SIG-M5 treated with dmso at 0.1 percent for 504 hours (cell line): ENCODE data around the gene NAPSA.

ENCODE experiments used
- DNase-seq: peaks from one replicate; lab custom pipeline; 2025; ENCODE audit not compliant: unreplicated experiment; lab: John Stamatoyannopoulos, UW

NAPSA gene

DNA sequence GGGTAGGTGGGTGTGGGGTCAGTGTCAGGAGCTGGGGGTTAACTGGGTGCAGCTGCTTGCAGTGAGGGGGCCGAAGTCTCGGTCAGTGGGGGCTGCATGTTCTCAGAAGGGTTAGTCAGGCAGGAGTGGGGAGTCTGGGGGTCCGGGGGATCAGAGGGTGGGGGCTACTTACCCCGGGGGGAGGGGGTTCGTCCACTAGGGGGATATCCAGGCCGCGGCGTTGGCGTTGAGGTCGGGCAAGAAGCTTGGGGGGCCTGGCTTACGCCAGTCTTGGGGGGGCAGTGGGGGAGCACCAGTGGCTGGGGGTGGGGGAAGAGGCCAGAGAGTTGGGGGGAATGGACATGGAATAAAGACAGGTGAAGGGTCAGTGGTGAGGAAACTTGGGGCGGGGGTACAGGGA is 45.4 kb downstream of the NAPSA start:
- no peak for DNase-seq

- no peak for DNase-seq
Measured at GRCh38 chr19:50319156-50319555, 46.3 kb downstream of the NAPSA start.

GRCh38 chr19:50318438-50318837 is 47.0 kb downstream of the NAPSA start:
- DNase-seq = no peak

- DNase-seq = no peak
Measured at GRCh38 chr19:50317115-50317514, 48.3 kb downstream of the NAPSA start.

DNA sequence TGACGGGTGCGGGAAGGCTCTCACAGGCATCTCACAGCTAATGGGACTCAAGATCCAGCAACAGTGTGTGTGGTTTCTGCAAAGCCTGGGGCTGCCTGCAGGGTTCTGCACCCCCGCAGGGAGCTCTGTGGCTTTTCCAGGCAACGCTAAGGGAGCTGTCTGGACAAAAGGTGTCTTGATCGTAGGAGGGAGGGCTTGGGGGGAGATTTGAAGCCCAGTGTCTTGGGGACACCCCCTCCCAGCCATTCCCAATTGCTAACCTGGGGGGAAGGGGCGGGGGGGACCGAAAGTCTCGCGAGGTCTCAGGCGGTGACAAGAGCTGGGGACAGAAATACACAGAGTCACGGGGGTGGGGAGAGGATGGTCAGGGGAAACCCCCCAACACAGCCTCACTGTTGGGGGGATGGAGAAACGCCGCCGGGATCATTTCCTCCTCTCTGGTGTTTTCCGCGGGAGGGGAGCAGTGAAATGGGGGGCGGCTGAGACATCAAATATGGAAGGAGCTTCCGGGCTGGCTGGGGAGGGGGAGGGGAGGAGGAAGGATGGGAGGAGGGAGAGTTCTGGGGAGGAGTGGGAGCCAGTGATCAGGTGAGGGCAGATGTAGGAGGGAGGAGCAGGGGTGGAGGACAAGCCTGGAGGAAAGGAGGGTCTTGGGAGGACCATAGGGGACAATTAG is 49.5 kb downstream of the NAPSA start:
- DNase-seq = peak; percentile 27

DNA sequence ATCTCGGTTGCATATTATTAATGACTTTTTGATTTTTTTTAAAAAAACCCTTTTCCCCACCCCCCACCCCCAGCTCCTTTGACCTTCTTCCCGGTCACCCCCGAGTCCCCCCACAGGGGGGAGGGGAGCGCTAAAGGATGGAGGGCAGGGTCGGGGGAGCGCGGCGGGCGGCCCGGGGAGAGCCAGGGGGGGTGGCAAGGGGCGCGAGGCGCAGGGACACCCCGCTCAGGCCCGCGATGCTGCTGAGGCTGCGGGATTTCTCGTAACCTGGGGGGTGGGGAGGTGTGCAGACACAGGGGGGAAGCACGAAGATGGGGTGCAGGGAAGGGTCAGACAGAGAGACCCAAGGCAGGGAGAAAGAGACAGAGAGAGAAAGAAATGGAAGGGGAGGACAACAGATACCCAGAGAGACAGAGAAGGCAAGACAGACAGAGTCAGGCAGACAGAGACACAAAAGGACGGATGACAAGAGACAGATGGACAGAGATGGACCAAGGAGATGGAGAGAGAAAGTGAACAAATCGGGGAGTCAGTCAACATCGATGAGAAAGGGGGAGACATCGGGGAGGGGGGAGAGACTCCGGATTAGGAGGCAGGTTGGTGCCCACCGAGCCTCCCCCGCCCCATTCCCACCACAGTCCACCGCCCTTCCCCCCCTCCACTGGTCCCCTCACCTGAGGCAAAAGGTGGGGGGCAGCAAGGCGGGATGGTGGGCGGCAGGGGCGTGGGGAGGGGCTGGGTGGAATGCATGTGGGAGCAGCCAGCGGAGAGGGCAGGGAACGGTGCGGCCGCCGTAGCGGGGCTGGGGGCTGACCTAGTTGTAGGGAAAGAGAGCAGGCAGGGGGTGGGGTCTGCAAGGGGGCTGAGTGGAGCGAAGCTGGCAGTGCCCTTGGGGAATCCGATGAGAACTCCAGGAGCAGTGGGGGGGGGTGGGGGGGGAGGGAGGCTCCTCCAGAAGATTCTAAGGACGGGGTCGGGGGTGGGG is 50.4 kb downstream of the NAPSA start:
- no peak for DNase-seq

DNA sequence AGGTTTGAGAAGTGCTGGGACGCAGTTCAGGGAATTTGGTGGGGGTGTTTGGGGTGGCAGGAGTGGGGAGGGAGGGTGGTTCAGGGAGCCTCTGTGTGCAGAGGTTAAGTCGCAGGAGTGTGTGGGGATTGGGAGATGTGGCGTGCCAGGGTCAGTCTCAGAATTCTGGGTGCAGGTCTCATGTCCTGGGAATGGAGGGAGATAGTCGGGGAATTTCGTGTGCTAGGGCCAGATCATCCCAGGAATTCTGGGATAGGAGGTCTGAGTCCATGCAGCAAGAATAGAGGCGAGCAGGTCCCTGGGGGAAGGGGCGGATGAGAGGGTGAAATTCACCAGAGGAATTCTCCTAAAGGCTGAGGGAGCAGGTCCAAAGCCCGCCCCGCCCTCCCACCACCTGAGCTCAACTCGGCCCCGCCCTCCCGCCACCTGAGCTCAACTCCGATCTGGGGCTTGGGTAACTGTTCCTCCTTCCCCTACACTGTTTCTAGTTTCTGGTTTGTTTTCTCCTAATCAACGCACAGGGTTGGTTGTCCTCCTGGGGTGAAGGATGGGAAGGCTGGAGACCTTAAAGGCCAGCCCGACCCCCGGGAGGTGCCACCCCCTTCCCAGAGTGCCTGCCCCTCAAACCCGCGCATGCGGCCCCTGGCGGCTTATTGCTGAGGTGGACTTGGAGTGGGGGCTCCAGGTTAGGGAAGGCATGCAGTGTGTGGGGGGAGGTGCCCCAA is 51.5 kb downstream of the NAPSA start:
- no peak for DNase-seq

DNA sequence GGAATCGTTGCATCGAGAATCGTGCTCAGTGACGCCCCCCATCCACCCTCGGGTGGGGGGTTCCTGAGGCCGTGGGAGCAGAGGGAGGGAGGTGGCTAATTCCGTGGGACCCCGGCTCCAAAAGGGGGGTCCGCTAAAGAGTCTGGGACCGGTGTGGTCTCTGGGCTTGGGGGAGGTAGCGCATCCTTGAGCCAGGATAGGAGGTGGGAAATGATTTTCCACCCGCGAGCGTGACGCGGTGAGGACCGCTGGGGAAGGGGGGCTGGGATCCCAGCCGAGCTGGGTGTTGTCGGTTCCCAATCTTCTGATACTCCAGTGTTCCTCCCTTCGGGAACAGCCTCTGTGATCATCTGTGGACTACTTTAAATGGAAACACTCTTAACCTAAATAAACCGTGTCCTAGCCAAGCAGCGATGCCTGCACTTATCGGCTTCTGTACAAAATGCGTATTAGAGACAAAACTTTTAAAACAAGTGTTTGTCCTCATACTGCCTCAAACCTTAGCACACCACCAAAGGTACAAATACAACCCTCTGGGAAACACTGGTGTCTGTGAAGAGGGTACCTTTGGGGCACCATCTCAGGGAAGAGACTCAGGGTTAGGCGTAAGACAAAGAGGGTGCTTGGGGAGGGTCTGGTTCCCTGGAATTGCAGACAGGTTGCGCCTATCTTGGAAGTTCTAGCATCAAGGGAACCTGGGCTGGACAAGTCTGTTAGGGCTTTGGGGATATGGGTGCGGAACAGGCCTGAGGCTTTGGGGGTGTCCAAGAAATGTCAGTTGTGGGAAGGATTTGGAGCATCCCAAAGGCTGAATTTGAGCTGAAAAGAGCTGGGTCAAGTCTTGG is 52.2 kb downstream of the NAPSA start:
- no peak for DNase-seq

DNA sequence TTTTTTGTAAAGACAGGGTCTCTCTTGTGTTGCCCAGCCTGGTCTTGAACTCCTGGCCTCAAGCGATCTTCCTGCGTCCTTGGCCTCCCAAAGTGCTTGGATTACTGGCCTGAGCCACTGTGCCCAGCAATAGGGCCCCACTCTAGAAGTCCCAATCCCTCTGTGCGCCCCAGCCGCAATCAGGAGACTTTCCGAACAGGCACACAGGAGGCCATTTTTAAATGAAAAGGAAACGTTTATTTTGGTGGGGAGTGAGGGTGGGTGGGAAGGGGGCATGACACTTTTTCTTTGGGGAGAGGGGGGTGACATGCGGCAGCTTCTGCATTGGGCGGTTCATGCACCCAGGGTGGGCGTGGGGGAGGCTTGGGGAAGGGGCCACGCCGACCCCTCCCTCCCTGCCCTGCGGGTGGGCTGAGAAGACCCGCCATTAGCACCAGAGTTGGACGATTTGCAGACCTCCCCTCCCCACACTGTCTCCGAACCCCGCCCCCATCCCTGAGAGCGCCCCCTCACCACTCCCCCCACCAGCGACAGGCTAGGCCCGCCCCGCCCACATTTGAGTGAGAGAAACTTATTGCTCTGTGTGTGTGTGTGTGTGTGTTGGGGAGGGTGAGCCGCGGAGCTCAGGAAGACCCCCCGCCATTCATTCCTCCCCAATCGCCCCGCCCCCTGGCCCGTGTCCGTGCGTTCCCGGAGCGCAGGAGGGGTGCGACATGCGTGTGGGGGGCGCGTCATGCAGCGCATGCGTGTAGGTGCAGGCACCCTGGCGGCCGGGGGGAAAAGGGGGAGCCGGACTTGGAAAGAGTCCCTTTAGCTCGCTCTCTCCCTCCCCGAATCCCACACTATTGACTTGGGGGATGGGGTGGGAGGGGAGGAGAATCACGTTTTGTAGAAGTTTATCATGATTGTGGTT is 53.5 kb downstream of the NAPSA start:
- DNase-seq = peak; percentile 34

GRCh38 chr19:50310759-50311465 is 54.5 kb downstream of the NAPSA start:
- DNase-seq = no peak

- no peak for DNase-seq
Measured at GRCh38 chr19:50309396-50310125, 55.9 kb downstream of the NAPSA start.

- no peak for DNase-seq
Measured at GRCh38 chr19:50308991-50309390, 56.4 kb downstream of the NAPSA start.
